NCI-H187 (cell line): Measurements from ENCODE around the gene TSPY2.
"Not testable (repeated sequence)": the region's sequence is repeated elsewhere in the genome, so short reads cannot be mapped to it uniquely, and the experiment has no call there.

Experiments
- DNase-seq, 2 experiments: peaks; one replicate each; lab custom pipeline; 2025; lab: John Stamatoyannopoulos, UW

Gene TSPY2, protein sequence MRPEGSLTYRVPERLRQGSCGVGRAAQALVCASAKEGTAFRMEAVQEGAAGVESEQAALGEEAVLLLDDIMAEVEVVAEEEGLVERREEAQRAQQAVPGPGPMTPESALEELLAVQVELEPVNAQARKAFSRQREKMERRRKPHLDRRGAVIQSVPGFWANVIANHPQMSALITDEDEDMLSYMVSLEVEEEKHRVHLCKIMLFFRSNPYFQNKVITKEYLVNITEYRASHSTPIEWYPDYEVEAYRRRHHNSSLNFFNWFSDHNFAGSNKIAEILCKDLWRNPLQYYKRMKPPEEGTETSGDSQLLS

DNA sequence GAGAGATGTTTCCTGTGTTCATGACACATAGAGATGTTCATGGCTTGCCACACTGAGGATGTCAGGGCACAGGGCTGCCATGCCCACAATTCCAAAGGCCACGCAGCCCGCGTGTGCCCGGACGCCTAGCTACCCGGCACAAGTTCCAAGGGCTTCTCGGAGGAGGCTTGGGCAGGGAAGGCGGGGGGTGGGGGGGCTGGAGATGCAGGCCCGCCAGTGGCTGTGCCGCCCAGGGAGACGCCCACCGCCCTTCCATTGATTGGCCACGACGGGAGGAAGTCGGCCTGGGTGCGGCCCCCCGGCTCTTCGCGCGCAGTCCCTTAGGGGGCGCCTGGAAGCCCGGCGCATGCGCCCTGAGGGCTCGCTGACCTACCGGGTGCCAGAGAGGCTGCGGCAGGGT, at the start of gene TSPY2:
Gene TSPY2, plus strand, starts transcription at position 301 of the 400 bp plus-strand sequence. Its CDS starts 46 bp downstream, at position 347.
- not testable (repeated sequence) for DNase-seq

DNA sequence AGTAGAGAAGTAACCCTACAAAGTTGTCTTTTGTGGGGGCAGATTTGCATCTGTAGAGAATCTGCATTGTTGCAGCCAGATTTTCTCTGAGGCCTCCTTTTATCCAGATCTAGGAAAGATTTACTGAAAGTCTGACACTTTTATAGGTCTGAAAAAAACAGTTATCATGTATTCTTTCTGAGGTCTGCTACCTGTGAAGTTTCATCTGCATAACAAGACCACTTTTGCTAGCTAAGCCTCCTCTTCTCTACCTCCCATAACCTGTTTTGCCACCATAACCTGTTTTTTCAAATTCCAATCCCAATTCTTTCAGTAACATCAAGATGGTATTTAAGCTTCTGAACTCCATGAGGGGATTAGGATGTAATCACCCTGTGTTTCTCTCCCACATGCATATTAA, 36.5 kb upstream of the TSPY2 start:
- not testable (repeated sequence) for DNase-seq

DNA sequence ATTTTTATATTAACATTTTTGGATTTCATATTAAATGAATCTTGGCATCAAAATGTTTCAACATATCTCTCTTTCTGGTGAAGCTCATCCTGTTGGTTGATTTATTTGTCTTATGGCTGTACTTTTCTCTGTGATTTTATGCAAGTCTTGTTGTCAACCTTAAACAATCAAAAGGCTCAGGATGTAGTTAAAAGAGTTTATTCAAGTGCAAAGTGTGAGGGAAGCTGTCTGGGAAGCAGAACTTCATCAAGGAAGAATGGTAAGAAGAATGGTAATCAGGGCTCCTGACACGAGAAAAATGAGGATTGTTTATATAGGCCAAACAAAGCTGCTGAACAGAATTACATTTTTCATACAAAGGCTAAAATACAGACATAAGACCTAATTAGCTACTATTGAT, 29.0 kb upstream of the TSPY2 start:
- not testable (repeated sequence) for DNase-seq

DNA sequence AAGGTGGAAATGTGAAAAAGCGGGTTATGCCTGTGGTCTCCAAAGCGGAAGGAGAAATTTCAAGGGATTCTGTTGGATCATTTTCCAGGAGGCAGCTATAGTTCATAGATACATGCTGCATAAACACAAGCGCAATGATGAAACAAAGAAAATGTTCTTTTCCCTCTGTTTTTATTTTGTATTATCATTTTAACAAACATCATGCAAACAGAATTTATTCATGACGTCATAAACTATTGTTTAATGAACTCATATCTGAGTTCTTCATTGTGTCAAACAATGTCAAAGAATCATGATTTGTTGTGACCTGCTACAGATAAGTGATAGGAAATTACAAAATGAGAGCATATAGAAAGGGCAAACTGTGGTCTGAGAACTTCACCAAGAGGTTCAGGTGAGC, 23.8 kb downstream of the TSPY2 start:
- not testable (repeated sequence) for DNase-seq
